GM19328 (cell line): ENCODE measurements around the gene AATK.

Source experiments
- ATAC-seq: cut with Tn5 transposase; IDR thresholded peaks from one replicate; pipeline ENCODE4 v1.9.1; 2021; ENCODE audit warnings: mild to moderate bottlenecking, moderate library complexity; ENCODE audit not compliant: unreplicated experiment

Gene AATK

GRCh38 chr17:81130385-81131361, 35.3 kb downstream of the AATK start:
- no peak for ATAC-seq

GRCh38 chr17:81129711-81130367, 36.2 kb downstream of the AATK start:
- ATAC-seq = no peak

GRCh38 chr17:81129289-81129688, 36.7 kb downstream of the AATK start:
- no peak for ATAC-seq

GRCh38 chr17:81128774-81129173, 37.2 kb downstream of the AATK start:
- ATAC-seq = no peak

- no peak for ATAC-seq
Measured at GRCh38 chr17:81128338-81128737, 37.7 kb downstream of the AATK start.

GRCh38 chr17:81127526-81128177, 38.4 kb downstream of the AATK start:
- no peak for ATAC-seq

- no peak for ATAC-seq
Measured at GRCh38 chr17:81127133-81127455, 38.9 kb downstream of the AATK start.

GRCh38 chr17:81126281-81127132, 39.5 kb downstream of the AATK start:
- ATAC-seq = no peak

- ATAC-seq = no peak
Measured at GRCh38 chr17:81125573-81126081, 40.4 kb downstream of the AATK start.

- ATAC-seq = no peak
Measured at GRCh38 chr17:81124377-81124776, 41.6 kb downstream of the AATK start.

GRCh38 chr17:81123052-81124048, 42.7 kb downstream of the AATK start:
- ATAC-seq = no peak

GRCh38 chr17:81121841-81122733, 43.9 kb downstream of the AATK start:
- ATAC-seq = no peak

GRCh38 chr17:81120695-81121621, 45.1 kb downstream of the AATK start:
- no peak for ATAC-seq

- ATAC-seq = no peak
Measured at GRCh38 chr17:81120149-81120484, 45.9 kb downstream of the AATK start.

GRCh38 chr17:81119223-81120148, 46.5 kb downstream of the AATK start:
- ATAC-seq = no peak
